ENCODE measurements around the gene ARHGAP11B. TPM values are rescaled to one million over a fixed set of nuclear protein-coding genes. Genes with fewer than 3 reads are reported as not detected.
A peak's percentile ranks its signal among the peaks of the same experiment; 100 is the strongest.
"Not testable (repeated sequence)": the region's sequence is repeated elsewhere in the genome, so short reads cannot be mapped to it uniquely, and the experiment has no call there.

Gene ARHGAP11B

GRCh38 chr15:30670056-30670455 is 44.1 kb downstream of the ARHGAP11B start:
- DNase-seq (ENCODE audit: low read depth): no peak
- no peak overlapping the region for H3K4me3 ChIP-seq (ENCODE audit: low read depth, low read length)
- TF ChIP-seq CTCF (IDR thresholded peaks at IDR 0.05; ENCODE audit: insufficient read depth, low read length): no peak

- no peak for DNase-seq (ENCODE audit: low read depth)
These were observed 45.4 kb downstream of the ARHGAP11B start for GRCh38 chr15:30671309-30671708.

GRCh38 chr15:30675126-30675525 is 49.2 kb downstream of the ARHGAP11B start:
- TF ChIP-seq CTCF (IDR thresholded peaks at IDR 0.05; ENCODE audit: insufficient read depth, low read length): no peak
- peak; percentile 31 for DNase-seq (ENCODE audit: low read depth)
- H3K4me3 ChIP-seq (ENCODE audit: low read depth, low read length): no peak overlapping the region

More at GRCh38 chr15:30671309-30671708, 45.4 kb downstream of the ARHGAP11B start:
- TF ChIP-seq CTCF (IDR thresholded peaks at IDR 0.05; ENCODE audit: insufficient read depth, low read length): no peak
- H3K4me3 ChIP-seq (ENCODE audit: low read depth, low read length): no peak overlapping the region

- H3K4me3 ChIP-seq (ENCODE audit: low read depth, low read length): not testable (repeated sequence)
- peak; percentile 53 for DNase-seq (ENCODE audit: low read depth)
These were observed 50.0 kb downstream of the ARHGAP11B start for GRCh38 chr15:30675891-30676290.

- DNase-seq (ENCODE audit: low read depth); H3K4me3 ChIP-seq (ENCODE audit: low read depth, low read length): not testable (repeated sequence)
These were observed 55.1 kb downstream of the ARHGAP11B start for GRCh38 chr15:30680997-30681396.

GRCh38 chr15:30685709-30686285 is 59.9 kb downstream of the ARHGAP11B start:
- H3K4me3 ChIP-seq (ENCODE audit: low read depth, low read length); DNase-seq (ENCODE audit: low read depth): not testable (repeated sequence)

GRCh38 chr15:30686651-30687050 is 60.7 kb downstream of the ARHGAP11B start:
- H3K4me3 ChIP-seq (ENCODE audit: low read depth, low read length); DNase-seq (ENCODE audit: low read depth): not testable (repeated sequence)

Small RNAs within 50 kb of the gene (small RNA-seq; reads per million reads assigned to genes)
- gene RF00019 (not detected), gene RF00096 (not detected), gene RN7SL628P (not detected)

Other genes starting within 250 kb of the ARHGAP11B start
- 0.16 and 0.72 TPM in 2 replicates for gene CHRFAM7A, start 232.6 kb upstream of the ARHGAP11B start, total RNA-seq (ENCODE audit: low replicate concordance)
- 0.33 and 2.3 TPM in 2 replicates for gene GOLGA8R, start 211.9 kb upstream of the ARHGAP11B start, total RNA-seq (ENCODE audit: low replicate concordance)
- gene GOLGA8Q, start 74.1 kb upstream of the ARHGAP11B start, total RNA-seq (ENCODE audit: low replicate concordance): 1.1 TPM in 1 of 2 replicates, not detected in the other
- gene GOLGA8H, start 22.1 kb upstream of the ARHGAP11B start, total RNA-seq (ENCODE audit: low replicate concordance): 0.63 TPM in 1 of 2 replicates, not detected in the other